GM19025 (cell line): ENCODE measurements around the gene EYS.
A peak's percentile ranks its signal among the peaks of the same experiment; 100 is the strongest.
"Not testable (repeated sequence)": the region's sequence is repeated elsewhere in the genome, so short reads cannot be mapped to it uniquely, and the experiment has no call there.

Source experiments
- ATAC-seq: cut with Tn5 transposase; IDR thresholded peaks from one replicate; pipeline ENCODE4 v1.9.1; 2021; ENCODE audit warnings: mild to moderate bottlenecking, low read depth, moderate library complexity; ENCODE audit not compliant: unreplicated experiment

EYS gene

DNA sequence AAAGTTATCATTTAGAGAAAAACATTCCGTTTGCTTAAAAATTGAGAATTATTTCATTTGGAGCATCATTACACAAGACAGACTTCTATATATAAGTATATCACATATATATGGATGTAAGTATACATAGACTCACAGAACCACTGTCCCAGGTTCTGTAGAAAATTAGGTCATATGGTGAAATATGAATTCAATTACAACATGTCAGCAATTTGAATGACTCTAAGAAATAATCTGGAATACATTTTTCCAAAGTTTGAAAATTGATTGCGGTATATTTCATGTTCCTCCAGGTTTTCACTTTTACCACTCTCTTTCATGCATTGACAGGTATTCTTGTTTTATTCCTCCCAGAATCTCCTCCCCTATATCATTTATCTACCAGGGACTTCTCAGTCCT lies 1179.1 kb downstream of the EYS start:
- no peak for ATAC-seq

DNA sequence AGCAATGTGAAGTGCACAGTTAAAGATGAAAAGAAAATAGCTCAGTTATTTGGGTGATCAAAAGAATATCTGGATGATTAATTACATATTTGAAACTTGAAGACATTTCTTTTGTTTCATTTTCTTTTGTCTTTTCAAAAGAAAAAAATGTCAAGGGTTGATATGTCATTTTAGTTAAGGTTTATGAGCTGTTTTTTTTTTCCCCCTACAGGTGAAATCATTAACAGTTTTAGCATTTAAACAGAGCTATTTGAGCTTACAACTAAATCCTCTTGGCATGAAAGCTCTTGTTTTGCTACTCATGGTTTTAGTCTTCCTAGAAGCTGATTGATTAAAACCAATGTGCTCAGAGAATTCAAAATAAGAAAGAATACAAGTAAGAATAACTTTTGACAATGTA lies 1184.2 kb downstream of the EYS start:
- no peak for ATAC-seq

DNA sequence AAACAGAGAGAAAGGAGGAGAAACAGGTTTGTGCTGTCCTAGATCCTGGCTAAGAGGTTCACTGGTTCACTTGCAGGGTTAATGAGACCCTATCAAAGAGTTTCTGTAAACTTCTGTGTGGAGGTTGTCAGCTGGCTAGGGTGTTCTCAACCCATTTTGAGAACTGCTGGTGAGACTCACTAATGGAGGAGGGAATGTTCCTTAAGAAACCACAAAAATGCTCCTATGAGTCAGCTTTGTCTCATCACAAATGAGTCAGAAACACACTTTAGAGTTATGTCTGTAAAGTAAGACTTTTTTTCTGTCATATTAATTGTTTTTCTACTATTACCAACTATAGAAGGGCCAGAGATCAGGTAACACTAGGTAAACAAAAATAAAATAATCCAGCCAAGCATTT lies 1187.0 kb downstream of the EYS start:
- peak; percentile 65 for ATAC-seq

DNA sequence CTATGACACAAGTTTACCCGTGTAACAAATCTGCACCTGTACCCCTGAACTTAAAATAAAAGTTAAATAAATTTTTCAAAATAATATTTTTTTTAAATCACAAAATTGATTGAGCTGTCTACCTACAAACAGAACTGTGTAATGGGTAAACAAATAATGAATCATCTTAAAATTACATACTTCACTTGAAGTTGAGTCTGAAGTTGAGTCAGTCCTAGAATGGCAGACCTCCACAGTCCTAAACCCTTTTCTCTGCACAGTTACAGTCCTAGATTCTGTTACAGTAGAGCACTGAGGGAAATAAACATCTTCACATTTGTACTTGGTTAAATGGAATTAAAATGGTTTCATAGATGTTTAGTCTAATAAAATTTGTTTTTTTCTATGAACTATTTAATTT lies 1190.6 kb downstream of the EYS start:
- no peak for ATAC-seq

DNA sequence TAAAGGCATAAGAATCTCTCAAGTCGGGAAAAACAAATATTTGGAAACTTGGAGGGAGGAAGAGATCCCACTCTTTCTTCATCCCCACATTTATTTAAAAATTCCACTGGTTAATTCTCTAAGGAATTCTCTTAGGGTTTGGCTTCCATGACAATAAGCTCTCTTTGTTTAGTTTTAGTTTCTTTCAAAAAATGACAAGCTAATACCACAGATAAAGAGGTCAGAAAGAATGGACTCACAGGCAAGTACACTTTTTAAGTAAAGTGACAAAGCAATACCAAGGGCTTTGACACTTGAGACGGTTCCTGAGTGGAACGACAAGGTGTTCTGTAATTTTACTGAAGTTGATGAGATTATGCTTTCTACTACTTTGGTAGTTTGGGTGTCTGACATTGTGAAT lies 1199.4 kb downstream of the EYS start:
- no peak for ATAC-seq

DNA sequence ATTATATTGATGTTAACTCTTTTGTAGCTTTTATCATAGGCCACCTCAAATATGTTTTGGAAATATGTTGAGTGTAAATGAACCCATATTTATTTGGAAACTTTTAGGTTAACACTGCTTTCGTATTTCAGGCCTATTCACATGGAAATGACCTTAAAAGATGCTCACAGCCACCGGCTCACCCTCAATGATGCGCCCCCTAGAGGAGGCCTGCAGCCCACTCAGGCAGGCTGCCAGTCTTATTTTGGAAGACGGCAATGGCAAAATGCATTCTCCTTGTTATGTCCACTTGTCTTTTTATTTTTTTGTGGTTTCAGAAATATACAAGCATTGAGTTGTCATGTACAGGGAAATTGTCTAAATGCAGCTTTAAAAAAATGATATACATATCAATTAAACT lies 1201.7 kb downstream of the EYS start:
- no peak for ATAC-seq

DNA sequence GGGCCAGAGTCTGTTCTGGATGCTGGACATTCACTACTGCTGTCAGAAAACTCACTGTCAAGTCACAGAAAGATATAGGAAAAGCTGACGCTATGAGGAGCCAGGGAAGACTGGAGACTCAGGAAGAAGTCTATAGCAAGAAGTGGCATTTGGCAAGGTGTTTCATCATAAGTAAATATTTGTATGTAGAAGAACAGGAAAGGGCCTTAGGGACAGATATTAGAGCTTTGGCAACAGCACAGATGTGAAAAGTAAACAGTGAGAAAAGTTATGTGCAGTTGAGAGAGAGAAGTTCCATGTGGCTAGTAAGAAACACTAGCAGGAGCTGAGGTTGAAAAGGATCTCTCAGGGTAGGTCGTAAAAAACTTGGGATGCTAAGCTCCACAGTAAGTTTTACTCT lies 1202.5 kb downstream of the EYS start:
- ATAC-seq, result no peak

DNA sequence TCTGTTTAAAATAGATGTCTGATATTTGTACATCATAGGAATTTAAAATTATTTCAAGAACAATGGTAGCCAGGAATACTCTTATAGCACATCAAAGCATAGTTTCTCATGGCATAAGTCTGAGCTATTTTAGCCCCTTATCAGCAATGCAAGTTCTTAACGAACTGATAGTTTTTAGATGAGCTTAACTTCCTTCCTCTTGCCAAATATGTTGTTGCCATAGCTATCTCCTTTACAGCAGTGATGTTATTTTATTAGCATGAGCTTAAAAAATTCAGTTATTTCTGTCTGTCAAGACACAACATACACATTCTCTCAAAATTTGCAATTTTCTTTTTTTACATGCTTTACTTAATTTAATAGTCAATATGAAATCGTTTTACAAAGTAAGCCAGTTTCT lies 1204.2 kb downstream of the EYS start:
- ATAC-seq, result no peak

DNA sequence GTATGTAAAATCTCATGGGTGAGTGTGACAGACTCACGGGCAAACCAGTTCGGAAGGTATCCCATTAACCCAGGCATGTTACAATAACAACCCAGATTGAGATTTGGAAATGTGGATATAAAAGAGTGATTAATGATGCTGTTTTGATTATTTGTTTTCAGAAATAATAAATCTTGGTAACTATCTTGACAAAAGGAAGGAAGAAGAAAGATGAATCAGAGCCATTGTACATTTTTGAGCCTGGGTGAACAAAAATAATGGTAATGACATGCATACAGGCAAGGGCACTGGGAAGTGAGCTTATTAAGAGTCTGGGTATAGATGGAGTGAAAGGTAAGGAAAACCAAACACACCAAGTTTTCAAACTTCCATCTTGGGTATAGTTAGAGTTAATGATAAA lies 1209.4 kb downstream of the EYS start:
- ATAC-seq, result no peak

DNA sequence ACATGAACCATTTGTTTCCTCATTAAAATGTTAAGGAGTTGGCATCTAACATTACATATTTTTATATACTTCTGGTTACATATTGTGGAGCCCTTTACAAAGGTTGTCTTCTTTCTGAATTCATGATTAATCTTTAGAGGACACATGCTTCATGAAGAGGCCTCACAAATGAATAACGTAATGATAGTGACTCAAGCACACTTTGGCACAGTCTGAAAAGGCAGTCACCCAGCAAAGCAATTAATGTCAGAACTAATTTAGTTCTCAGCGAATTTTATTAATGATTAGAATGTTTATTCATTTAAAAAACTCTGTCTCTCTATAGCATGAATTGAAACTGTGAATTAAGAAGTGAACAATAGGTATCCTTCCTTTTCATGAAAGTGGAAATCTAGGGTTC lies 1217.3 kb downstream of the EYS start:
- ATAC-seq, result no peak

DNA sequence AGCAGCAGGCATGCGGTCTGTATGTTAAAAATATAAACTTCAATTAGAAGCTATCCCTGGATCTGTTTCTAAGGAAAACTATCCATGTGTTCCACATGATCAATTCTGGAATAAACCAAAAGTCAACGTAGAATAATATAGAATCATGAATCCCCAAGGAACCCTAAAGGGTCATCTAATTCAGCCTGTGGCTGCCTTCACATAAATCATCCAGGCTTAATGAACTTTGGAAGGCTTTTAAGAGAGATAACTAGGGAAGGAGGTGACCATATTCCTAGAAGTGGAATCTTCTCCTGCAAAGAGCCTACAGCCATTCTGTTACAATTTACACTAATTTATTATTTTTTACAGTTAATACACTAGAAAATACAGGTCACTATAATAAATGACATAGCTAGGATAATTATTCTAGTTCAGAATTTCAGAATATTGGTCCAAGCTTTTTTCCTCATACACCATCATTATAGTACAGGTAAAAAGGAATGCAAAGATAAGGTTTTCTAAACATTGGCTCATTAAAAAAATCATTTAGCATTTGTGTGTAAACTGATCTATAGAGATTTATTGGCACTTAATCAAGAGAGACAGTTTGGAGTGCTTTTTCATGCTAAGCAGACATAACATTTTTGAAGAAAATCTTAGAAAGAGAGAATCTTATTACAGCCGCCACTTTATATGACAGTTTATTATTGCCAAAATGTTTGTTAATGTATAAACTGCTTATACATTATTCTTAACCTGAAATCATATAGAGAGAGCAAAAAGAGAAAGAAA lies 1220.3 kb downstream of the EYS start:
- no peak for ATAC-seq

DNA sequence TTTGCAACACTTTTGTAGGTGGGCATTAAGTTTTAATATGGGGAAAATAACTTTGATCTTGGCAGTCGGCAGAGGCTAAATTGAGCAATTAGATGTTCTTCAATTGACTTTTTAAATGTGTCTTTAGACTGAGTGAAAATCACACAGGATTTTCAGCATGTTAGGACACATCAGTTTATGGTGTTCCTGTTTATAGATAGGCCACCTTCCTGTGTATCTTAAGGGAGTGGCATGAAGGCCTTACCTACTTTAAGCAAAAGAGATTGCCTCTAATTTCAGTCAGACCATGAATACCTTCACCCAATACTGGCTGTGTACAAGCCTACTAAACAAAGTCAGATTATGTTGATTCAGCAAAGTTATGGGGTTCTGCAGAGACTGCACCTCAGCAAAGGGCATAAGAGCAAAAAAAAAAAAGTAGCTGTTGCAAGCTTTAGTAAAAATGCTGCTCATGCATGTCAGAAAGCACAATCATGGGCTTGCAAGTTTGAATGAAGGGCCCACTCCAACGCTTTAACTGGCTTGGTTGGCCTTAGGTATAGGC lies 1223.0 kb downstream of the EYS start:
- no peak for ATAC-seq

DNA sequence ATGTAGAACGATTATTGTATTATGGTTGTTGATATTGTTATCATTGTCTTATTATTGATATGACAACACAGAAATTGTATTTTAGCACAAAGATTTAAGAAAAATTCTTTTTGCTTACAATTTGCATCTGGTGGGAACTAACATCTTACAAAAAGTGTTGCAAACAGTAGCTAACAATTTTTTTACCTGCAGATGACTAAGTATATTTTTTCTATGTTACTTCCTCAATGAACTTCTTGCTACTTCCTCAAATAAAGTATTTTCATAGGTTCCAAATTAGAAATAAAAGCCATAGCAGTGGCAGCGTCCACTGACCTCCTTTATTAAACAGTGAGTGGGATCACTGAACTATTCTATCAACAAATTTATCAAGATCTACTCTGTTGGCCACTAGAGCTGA lies 1224.4 kb downstream of the EYS start:
- no peak for ATAC-seq

DNA sequence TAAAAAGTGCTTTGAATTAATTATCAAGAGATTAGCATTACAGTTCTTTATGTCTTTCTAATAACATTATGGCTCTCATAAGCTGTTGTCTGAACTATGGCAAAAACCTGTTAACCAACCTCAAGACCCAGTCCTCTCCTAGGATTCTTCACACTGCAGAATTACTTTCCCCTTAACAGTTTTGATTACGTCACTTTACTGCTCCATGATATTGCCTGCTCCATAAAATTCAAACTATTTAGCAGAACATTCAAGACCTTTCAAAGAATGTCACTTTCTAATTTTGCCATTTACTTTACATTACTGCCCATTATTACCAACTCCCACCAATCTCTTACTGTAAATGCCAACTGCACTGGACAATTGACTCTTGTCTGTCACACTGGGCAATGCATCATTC lies 1227.9 kb downstream of the EYS start:
- ATAC-seq, result no peak

DNA sequence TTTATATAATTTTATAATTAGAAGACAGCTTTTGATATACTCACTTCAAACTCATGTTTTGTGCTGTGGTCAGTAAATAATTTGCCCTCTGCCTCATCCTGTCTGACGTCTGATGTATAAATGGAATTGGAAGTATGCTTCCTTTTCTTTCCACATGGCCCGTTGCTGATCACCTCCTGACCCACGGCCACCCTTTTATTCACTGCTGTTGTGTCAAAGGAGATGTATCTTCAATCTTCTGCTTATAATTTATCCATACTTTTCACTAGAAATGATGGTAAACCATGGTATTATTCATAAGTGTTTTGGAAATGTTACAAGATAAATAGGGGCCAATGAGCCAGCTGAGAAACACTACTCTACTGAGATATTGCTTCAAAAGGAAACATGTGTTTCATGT lies 1229.6 kb downstream of the EYS start:
- no peak for ATAC-seq

DNA sequence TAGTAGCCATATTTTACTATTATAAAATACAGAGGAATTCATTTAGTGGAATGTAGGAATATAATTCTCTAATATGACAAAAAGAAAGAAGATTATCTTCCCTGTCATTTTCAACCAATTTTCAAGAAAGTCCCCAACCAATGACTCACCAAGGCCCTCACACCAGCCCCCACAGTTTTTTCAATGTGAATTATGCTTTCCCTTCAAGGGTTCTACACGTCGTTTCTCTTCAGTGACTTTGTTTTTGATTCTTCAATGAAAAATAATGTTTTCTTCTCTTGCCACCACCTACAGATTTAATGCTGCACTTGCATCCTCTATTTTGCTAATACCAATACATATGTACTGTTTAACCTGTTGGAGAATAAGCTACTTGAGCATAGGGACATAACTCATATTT lies 1230.1 kb downstream of the EYS start:
- ATAC-seq, result no peak

DNA sequence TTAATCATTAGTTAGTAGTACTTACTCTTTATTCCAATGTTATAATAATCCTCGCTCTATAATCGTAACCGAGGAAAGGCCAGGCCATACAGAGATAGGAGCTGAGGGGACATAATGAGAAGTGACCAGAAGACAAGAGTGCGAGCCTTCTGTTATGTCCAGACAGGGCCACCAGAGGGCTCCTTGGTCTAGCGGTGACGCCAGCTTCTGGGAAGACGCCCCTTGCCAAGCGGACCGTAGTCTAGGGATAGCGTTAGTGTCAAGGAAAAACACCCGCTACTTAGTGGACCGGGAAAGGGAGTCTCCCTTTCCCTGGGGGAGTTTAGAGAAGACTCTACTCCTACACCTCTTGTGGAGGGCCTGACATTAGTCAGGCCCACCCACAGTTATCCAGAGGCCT lies 1237.6 kb downstream of the EYS start:
- not testable (repeated sequence) for ATAC-seq

DNA sequence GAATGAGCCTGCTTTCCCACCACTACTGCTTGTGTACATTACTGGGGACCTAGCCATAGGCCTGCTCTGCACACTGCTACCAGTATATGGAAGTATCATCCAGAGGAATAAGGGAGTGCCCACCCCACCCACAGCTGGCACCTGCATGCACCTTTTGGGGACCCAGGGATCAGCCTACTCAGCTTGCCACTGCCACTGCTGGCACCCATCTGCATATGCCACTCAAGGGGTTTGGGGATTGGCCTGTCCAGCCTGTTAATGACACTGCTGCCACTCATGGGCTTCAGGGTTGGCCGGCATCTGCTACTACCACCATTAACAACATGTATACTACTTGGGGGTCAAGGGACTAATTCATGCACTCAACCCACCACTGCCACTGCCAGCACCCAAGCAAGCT lies 1239.4 kb downstream of the EYS start:
- no peak for ATAC-seq

DNA sequence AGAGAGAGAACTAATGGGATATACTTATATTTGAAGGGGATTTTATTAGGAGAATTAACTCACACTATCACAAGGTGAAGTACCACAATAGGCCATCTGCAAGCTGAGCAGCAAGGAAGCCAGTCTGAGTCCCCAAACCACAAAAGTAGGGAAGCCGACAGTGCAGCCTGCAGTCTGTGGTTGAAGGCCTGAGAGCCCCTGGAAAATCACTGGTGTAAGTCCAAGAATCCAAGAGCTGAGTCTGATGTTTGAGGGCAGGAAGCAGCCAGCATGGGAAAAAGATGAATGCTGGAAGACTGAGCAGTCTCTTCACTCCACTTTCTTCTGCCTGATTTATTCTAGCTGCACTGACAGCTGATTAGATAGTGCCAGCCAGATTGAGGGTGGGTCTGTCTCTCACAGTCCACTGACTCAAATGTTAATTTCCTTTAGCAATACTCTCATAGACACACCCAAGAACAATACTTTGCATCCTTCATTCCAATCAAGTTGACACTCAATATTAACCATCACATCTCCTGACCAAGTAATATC lies 1247.5 kb downstream of the EYS start:
- no peak for ATAC-seq

DNA sequence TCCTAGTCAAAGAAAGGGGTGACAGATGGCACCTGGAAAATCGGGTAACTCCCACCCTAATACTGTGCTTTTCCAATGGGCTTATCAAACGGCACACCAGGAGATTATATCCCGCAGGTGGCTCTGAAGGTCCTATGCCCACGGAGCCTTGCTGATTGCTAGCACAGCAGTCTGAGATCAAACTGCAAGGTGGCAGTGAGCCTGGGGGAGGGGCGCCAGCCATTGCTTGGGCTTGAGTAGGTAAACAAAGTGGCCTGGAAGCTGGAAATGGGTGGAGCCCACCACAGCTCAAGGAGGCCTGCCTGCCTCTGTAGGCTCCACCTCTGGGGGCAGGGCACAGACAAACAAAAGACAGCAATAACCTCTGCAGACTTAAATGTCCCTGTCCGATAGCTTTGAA lies 1258.9 kb downstream of the EYS start:
- not testable (repeated sequence) for ATAC-seq

DNA sequence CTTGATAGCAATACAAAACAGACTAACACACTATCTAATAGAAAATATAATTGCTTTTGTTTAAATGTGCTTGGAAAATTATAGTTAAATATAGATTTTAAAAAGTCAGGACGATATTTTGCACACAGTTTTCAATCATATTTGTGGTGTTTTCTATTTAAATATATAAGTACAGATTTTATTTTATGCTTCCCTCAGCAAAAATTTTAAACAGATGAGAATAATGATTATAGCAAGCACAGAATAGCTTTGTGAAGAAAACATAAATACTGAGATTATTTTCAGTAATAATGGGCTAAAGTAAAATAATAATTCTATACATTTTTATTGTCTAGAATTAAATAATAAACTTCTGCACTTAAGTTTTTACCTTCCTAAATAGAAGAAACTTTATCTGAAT lies 1262.0 kb downstream of the EYS start:
- ATAC-seq, result no peak

DNA sequence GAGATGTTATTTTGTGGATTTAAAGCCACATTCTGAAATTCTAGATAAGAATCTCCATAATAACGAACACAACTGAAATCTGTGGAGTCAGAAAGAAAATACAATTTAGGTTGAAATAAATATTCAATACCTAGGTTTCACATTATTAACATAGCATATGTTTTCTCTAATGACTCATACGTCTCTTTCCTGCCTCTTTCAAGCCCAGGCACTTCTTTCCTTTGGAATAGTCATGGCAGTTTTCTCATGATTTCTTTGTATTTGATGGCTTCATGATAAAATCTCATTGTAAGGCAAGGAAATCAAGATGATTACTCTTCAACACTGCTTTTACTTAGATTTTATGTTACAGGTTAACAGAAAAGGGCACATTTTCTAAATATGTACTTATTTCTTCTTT lies 1267.8 kb downstream of the EYS start:
- no peak for ATAC-seq
